PC-9 (cell line): Measurements from ENCODE around the gene UROD.

Source experiments
- CTCF ChIP-seq: fragments of 200-600 bp; sonication (generic); conservative IDR thresholded peaks from 2 replicates; pipeline ENCODE4 v1.6.1; 2017; ENCODE audit warnings: mixed run types, antibody characterized with exemption, mild to moderate bottlenecking, moderate library complexity
- EZH2 ChIP-seq: fragments of 200-600 bp; sonication (generic); IDR thresholded peaks from 2 replicates; pipeline ENCODE4 v1.8.0; 2017; ENCODE audit warnings: antibody characterized with exemption, low read depth

- TF ChIP-seq CTCF, result no peak
- TF ChIP-seq EZH2, result no peak
Measured at GRCh38 chr1:44970317-44970716, 41.7 kb upstream of the UROD start.
